Measurements from ENCODE around the gene SMIM22. TPM values are rescaled to one million over a fixed set of nuclear protein-coding genes. Genes with fewer than 3 reads are reported as not detected.

SMIM22 gene
- polyA plus RNA-seq, 1 donor, result not detected

GRCh38 chr16:4796982-4797804 is 2.0 kb downstream of the SMIM22 start:
- no peak for DNase-seq

GRCh38 chr16:4797805-4798252 is 2.7 kb downstream of the SMIM22 start:
- DNase-seq, result no peak

DNA sequence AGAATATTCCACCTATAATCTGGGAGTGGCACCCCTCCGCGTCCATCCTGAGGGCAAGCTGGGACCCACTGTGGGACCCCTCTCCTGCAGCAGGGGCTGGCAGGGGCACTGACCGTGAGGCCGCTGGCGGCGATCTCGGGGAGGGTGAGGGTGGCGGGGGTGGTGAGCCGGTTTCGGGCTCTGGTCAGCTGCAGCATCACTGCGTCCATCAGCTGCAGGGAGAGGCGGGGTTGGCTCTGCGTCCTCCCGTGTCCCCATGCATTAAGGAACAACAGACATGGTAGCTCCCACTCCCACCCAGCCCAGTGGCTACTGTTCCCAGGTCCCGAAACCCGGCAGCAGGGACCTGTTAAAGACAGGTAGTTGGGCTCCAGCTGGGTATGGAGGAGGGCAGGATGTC is 3.3 kb downstream of the SMIM22 start:
- no peak for DNase-seq

DNA sequence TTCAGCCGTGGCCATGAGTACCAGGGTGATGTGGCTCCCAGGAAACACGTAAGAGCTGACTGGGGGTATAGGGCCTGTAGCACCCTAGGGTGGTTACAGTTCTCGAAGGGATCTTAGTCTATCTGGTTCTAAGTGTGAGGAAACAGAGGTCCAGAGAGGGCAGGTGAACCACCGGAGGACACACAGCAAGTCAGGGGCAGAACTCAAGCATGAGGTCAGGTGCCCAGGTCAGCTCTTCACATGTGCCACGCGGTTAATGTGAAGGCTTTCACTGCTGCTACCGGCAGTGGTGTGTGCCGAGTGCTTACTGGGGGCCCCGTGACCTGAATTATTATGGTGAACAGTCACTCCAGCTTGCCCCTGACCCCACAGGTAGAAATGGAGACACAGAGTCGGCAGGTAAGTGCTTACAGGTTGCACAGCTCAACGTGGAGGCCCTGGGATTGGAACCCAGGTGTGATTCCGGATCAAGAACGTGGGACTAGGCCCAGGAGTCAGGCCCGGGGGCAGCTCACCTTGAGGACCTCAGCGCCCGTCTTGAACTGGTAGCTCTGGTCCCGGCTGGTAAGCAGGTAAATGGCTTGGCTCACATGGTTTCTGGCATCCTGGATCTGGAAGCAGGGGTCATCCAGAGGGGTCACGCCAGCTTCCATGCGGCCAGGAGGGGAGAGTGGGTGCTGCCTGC is 4.1 kb downstream of the SMIM22 start:
- no peak for DNase-seq

GRCh38 chr16:4800290-4801041 is 5.3 kb downstream of the SMIM22 start:
- DNase-seq, result no peak

DNA sequence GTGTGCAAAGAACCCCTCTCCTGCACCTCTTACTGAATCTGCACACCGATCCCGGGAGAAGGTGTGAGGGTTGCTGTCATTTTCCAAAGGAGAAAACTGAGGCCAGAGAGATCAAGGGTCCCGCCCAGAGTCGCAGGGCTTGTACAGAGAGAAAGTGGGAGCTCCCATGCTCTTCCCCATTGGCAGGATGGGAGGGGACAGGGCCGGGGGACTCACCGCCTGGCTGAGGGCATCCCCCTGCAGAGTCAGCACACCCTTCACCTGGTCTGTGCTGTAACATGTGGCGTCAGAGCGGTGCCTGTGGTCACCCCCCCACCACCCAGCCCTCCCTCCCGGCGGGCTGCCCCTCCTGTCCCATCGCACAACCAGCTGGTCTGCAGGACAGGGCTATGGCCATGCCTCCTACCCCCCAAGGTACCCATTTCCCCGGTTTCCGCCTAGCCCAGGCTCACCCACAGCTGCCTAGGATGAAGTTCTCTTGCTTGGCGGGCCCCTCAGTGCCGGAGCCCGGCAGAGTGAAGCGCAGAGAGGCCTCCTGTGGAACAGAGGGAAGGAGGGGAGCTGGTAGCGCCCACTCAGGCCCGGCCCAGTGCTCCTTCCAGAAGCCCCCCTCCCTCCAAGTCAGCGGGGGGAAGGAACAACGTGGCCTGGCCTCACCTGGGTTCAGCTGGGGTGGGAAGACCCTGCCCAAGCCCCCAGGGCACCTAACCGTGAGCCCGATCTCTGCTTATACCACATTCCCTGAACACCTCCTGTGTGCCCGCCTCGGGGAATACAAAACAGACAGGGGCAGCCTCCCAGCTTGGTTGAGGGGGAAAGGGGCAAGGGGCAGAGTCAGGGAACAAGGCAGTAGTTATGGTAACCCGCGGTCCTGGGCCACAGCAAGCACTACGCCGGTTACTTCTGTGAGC is 6.1 kb downstream of the SMIM22 start:
- no peak for DNase-seq

GRCh38 chr16:4801962-4802658 is 6.9 kb downstream of the SMIM22 start, which contains the start of gene ROGDI:
ROGDI (minus strand) TSS chr16:4802633; CDS start chr16:4802571, 62 bp downstream.
- DNase-seq, result no peak

DNA sequence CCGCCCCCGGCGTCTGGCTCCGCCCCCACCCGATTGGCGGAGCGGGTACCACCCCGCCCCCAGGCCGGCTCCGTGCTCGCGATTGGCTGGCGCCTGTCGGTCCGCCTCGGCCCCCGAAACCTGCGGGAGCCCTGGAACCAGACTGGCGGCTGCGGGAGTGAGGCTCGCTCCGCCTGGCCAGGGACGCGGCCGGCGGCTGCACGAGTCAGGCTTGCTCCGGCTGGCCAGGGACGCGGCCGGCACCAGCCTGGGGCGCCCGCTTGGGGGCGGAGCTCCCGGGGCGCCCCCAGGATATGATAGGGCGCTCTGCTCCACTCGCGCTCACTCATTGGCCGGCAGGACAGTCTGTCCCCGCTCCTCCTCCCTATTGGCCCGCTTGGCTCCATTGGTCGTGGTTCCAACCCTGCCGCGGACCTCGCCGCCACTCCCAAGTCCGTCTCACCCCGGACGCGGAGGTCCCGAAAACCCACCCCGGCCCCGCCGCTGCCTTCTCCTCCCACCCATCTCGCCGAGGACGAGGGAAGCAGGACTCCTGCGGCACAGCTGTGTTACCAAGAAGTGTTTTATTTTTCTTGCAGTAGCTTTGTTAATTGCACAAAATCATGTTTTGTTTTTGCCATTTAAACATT is 7.6 kb downstream of the SMIM22 start:
- peak; percentile 91 for DNase-seq

DNA sequence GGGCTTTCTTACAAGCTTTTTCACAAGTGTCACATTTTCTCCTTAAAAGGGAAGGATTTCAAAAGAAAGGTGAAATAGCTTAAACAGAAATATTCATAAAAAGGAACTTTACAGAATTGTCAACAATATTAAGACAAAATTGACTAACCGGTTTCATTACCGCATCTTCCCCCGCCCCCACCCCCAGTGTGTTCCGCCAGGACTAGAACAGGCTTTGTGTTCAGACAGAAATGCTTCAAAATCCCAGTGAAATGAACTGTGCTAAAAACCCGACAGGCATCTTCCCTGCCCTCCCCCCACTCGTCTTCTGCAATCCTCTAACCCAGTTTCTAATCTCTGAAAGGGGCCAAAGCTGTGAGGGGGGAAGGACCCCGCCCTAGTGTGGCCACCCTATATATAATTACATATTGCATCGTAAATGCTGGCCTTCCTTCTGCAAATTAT is 8.3 kb downstream of the SMIM22 start:
- DNase-seq, result no peak

GRCh38 chr16:4803898-4804762 is 9.0 kb downstream of the SMIM22 start:
- DNase-seq, result no peak

DNA sequence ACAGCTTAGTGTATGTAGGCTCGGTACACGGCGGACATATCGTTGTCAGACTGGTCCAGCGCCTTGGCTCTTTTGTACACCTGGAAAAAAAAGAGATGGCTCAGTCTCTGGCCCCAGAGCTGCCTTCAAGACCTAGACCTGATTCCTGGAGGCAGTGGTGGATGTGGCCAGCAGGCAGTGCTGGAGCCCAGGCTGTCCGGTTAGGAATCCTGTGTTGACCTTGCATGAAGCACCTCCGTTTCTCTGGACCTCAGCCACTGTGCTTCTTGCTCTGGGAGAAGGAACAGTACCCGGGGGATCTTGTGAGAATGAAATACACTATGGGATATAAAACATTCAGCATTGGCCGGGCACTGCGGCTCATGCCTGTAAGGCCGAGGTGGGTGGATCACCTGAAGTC is 10.1 kb downstream of the SMIM22 start:
- no peak for DNase-seq

- no peak for DNase-seq
These were observed 11.1 kb downstream of the SMIM22 start for GRCh38 chr16:4806280-4806679.

GRCh38 chr16:4811242-4811641 is 16.1 kb downstream of the SMIM22 start:
- DNase-seq, result no peak

- DNase-seq, result no peak
These were observed 16.6 kb downstream of the SMIM22 start for GRCh38 chr16:4811773-4812172.

GRCh38 chr16:4813251-4814003 is 18.3 kb downstream of the SMIM22 start:
- DNase-seq, result no peak

- no peak for DNase-seq
These were observed 18.9 kb downstream of the SMIM22 start for GRCh38 chr16:4814046-4814445.

GRCh38 chr16:4814542-4815173 is 19.5 kb downstream of the SMIM22 start:
- DNase-seq, result no peak

DNA sequence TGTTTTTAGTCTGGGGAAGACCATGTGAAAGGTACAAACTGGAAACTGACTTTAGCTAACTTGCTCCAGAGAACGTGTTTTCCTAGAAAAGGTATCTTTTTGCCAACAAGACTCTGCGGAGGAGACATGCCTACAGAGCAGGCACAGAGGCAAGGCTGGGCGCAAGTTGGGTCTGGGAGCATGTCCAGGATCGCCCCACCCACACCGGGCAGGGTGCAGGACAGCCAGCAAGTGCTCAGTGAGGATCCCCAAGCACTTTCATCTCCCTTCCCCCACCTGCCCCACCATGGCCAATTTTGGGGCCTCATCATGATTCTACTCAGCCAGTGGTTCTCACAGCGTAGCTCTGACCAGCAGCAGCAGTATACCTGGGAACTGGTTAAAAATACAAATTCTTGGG is 25.5 kb downstream of the SMIM22 start:
- DNase-seq, result no peak

DNA sequence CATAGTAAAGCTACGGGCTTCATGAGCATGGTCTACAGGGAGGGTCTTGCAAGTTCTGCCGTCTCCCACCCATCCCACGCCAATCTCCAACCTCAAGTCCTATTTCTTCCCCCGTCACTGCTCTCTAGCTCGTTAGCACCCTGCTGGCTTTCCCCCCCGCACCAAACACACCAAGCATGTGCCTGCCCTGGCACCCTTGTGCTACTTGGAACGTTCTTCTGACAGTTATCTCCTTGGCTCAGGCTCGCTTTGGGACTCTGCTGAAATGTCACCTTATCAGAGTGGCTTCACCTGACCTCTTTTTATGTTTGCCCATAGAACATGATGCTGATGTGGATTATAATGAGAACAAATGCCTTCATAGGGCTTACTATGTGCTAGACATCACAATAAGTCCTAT is 30.0 kb downstream of the SMIM22 start:
- DNase-seq, result no peak
